Left forelimb (tissue), 1 donor: ENCODE data around the gene HGS.

Experiments
- DNase-seq: peaks from one replicate; pipeline ENCODE4 v3.0.0-alpha.2; 2018; ENCODE audit warnings: low spot score

The HGS gene, protein sequence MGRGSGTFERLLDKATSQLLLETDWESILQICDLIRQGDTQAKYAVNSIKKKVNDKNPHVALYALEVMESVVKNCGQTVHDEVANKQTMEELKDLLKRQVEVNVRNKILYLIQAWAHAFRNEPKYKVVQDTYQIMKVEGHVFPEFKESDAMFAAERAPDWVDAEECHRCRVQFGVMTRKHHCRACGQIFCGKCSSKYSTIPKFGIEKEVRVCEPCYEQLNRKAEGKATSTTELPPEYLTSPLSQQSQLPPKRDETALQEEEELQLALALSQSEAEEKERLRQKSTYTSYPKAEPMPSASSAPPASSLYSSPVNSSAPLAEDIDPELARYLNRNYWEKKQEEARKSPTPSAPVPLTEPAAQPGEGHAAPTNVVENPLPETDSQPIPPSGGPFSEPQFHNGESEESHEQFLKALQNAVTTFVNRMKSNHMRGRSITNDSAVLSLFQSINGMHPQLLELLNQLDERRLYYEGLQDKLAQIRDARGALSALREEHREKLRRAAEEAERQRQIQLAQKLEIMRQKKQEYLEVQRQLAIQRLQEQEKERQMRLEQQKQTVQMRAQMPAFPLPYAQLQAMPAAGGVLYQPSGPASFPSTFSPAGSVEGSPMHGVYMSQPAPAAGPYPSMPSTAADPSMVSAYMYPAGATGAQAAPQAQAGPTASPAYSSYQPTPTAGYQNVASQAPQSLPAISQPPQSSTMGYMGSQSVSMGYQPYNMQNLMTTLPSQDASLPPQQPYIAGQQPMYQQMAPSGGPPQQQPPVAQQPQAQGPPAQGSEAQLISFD

DNA sequence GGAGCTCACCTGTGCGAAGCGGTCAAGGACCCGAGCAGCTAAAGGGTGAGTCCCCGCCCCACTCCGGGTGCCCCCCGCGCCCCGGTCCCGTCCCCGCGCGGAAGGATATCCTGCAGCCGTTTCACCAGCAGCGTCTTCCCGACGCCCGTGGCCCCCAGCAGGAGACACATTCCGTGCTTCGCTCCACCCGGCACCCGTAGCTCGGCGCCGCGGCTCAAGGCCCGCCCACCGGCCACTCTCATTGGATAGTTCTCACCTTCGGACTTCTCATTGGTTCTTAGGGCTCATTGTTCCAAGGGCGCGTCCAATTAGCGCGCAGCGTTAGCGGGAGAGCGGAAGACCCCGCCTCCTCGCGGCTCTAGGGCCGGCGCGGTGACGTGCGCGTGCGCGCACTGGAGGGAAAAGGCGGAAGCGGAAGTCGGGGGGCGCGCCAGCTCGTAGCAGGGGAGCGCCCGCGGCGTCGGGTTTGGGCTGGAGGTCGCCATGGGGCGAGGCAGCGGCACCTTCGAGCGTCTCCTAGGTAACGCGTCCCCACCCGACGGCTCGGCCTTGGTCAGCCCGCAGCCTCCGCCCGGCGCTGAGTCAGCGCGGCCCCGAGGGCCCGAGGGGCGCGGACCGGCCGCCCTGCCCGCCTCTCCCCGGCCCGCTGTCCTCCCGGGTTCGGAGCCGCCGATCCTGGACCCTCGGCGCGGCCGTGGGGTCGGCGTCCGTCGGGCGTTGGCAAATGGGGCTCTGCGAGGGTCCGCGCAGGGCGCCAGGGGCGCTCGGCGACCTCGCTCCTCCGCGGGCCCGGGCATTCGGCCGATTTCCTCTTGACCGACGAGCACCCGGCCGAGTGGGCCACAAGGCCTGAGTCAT, at the start of gene HGS, which contains the start of gene ARL16:
Gene HGS (plus strand): TSS at position 428 of the 858 bp plus-strand sequence. CDS start 56 bp downstream, at position 484.
Gene ARL16 (minus strand): TSS at position 214 of the 858 bp plus-strand sequence. CDS start 44 bp downstream, at position 170.
- DNase-seq: peak; percentile 99

DNA sequence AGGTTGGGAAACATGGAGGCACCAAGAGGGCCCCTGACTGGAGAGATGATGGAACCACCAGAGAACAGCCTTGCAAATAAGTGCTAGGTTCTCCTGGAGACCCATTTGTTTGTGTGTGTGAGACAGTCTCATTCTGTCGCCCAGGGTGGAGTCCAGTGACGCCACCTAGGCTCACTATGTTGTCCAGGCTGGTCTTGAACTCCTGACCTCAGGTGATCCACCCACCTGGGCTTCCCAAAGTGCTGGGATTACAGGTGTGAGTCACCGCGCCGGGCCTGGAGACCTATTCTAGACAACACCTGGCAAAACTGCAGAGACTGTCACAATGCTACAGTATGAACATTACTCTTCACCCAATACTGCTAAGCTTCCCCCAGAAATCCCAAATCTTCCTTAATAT, 48.4 kb upstream of the HGS start:
- no peak for DNase-seq

DNA sequence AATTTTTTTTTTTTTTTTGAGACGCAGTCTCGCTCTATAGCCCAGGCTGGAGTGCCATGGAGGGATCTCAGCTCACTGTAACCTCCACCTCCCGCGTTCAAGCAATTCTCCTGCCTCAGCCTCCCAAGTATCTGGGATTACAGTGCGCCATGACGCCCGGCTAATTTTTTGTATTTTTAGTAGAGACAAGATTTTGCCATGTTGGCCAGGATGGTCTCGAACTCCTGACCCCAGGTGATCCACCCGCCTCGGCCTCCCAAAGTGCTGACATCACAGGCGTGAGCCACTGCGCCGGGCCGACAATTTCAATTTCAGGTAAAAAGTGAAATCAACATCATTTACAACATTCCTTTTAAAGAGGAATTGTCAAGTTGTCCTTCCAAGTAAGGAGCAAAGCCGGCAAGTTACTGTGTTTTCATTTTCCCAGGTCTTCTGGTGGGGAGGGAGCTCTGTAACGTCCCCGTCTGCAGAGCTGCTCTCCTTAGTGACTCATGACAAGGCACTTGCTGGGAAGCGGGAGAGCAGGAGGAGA, 47.8 kb upstream of the HGS start:
- DNase-seq: no peak

DNA sequence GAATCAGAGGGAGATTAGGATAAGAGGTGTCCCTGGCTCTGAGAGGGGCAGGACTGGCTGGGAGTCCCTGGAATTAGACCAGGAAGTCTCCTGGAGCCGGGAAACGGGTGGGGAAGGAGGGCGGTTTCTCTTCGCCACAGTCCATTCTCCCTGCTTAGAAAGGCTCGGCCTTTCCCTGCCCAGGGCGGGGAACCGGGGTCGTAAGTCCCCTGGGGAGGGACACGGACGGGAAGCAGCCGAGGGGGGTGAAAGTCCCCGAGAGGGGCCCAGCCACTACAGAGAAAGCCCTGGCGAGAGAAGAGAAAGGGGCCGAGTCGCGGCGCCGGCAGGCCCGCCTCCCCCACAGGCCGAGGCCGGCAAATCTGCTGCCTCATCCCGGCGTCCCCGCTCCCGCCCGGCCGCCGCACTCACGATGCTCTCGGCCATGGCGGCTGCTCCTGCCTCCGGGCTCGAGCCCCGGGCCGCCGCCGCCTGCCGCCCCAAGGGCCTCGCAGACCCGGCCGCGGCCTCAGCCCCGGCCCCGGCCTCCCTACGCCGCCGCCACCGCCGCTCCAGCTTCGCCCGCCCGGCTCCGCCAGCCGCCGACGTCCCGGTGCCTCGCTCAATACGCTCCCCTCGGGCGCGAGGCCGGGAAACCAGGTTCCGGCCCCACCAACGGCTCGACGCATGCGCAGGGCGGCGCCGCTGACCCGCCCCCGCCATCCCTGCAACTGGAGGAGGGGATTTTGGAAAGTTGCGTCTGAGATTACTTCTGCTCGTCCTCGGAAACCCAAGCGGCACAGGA, 47.1 kb upstream of the HGS start, which contains the start of the genes NPLOC4 and TSPAN10:
Gene NPLOC4 (minus strand): TSS at position 608 of the 784 bp plus-strand sequence. CDS start 182 bp downstream, at position 426.
Gene TSPAN10 (plus strand): TSS at position 692 of the 784 bp plus-strand sequence. CDS start 5,217 bp downstream, outside the sequence.
- peak; percentile 94 for DNase-seq

DNA sequence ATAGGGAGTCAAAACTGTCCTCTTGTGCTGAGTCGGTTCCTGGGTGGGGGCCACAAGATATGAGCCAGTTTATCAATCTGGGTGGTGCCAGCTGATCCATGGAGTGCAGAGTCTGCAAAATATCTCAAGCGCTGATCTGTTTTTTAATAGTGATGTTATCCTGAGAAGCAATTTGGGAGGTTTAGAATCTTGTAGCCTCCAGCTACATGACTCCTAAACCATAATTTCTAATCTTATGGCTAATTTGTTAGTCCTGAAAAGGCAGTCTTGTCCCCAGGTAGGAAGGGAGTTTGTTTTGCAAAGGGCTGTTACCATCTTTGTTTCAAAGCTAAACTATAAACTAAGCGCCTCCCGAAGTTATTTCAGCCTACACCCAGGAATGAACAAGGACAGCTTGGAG, 45.1 kb upstream of the HGS start:
- no peak for DNase-seq

DNA sequence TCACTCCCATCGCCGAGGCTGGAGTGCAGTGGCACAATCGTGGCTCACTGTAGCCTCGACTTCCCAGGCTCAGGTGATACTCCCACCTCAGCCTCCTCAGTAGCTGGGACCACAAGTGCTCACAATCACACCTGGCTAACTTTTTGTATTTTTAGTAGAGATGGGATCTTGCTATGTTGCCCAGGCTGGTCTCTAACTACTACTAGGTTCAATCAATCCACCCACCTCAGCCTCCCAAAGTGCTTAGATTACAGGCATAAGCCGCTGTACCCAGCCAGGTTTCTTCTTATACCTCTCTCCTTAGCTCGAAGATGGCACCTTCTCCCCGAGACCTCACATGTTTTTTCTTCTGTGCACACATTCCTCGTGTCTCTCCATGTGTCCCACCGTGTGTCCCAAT, 43.8 kb upstream of the HGS start:
- DNase-seq: no peak

DNA sequence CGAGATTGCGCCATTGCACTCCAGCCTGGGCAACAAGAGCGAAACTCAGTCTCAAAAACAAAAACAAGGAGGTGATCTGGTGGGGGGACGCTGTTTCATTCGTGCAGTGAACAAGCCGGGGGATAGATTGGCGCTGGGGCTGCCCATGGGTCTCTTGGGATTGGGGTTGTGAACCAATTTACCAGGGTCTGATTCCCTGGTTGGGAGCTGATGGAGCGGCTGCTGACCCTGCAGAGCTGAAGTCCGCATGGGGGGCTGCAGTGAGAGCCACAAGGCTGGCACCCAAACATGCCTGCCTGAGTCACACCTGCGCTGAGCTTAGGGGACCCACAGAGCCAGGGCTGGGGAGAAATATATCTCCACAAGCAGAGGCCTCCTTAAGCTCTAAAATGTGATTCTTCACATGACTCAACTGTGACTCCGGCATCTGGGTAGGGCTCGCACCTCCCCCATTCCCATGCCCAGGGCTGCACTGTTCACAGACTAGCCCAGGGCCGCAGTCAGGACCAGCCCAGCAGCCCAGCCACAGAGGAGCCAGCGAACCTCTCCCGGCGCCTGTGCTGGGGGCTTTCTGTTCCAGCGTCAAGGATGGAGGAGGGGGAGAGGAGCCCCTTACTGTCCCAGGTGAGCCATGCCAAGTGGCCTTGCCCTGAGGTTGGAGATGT, 41.9 kb upstream of the HGS start:
- no peak for DNase-seq

DNA sequence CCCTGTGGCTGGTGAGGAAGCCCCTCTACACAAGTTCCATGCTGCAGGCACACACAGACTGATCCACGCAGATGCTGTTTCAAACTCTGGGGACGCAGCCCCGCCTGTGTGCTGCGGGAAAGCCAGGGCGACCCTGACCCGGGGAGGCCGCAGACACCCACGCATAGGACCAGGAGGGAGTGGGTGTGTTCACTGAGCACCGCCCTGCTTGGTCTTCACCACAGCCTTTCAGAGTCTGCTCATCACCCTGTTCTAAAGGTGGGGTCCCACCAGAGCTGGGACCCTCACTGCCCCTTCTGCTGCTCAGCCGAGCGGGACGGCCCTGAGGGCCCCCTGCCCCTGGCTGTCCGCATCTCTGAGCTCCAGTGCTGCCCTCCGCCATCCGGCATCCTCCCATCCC, 39.3 kb upstream of the HGS start:
- DNase-seq: no peak

DNA sequence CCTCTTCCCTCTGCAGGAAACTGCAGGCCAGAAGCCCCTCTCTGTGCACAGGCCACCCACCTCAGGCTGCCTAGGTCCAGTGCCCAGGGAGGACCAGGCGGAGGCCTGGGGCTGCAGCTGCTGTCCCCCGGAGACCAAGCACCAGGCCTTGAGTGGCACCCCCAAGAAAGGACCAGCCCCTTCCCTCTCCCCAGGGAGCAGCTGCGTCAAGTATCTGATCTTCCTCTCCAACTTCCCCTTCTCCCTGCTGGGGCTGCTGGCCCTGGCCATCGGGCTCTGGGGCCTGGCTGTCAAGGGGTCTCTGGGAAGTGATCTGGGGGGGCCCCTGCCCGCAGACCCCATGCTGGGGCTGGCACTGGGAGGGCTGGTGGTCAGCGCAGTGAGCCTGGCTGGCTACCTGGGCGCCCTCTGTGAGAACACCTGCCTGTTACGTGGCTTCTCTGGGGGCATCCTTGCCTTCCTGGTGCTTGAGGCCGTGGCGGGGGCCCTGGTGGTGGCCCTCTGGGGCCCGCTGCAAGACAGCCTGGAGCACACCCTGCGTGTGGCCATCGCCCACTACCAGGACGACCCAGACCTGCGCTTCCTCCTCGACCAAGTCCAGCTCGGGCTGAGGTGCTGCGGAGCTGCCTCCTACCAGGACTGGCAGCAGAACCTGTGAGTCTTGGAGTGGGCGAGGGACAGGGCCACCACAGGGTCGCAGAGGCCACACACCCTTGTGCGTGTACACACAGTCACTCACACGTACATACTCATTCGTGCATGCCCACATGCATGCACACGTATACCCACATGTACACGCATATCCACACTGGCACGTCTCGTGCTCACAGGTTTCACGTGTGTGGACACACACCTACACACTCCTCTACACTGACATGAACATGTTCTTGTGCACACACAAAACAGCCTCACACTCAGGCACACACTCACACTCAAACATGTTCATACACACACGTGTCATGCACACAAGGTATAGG, 38.5 kb upstream of the HGS start:
- no peak for DNase-seq

DNA sequence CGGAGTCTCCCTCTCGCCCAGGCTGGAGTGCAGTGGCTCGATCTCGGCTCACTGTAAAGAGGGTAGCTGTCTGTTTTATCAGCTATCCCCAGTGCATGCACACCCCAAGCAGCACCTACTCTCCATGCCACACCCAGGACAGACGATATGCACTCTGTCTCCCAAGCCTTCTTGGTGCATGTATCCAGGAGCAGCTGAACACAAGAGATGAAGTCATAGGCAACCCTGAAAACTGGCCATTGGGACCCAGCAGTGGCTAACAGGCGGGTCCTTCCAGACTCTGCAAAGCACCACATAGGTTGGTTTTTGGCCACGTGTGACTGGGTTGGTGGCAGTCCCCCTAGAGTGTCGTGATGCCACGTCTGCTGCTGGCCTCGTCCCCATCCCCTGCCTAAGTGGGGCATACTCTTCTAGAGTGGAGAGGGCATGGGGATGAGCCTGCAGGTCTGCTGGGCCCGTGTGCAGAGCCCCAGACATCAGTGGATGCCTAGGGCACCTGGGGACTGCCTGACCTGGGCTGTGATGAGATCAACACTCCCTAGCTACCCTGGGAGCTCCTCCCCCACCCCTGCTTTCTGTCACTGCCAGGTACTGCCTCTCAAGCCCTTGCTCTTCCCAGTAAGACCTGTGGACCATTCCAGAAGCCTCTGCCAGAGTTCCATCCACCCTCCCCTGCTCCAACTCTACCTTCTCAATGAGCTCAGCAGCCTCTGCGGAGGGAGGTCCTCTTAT, 36.8 kb upstream of the HGS start:
- DNase-seq: no peak

DNA sequence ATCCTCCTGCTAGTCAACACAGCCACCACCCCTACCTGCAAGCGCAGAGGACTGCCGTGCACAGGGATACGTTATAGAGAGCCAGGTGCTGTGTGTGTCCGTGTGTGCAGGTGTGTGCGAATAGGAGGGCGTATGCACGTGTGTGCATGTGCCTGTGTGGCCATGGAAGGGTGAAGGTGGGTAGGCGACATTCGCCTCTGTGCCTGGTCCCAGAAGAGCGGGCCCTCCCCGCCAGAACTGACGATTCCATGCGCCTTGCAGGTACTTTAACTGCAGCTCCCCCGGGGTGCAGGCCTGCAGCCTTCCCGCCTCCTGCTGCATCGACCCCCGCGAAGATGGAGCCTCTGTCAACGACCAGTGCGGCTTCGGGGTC, 36.2 kb upstream of the HGS start:
- DNase-seq: no peak

DNA sequence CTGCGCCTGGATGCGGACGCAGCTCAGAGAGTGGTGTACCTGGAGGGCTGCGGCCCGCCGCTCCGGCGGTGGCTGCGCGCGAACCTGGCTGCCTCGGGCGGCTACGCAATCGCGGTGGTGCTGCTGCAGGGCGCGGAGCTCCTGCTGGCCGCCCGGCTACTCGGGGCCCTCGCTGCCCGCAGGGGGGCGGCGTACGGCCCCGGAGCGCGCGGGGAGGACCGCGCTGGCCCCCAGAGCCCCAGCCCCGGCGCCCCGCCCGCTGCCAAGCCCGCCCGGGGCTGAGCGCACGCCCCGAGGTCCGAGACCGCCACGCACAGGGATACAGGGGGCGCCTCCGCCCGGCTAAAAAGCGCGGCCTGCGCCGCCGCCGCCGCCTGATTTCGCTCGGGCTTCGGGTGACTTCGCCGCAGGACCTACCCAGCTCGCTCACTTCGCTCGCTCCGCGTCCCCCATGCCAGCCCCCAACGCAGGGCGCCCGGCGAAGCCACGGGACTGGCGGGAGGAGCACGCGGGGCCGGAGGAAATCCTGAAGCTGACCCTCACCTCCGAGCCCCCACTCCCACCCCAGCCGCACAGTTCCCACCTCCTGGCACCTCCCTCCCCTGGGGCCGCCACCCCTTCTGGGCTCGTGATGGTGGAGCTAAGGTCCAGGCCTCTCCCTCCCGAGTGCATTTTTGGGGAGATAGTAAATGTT, 35.7 kb upstream of the HGS start:
- DNase-seq: no peak

DNA sequence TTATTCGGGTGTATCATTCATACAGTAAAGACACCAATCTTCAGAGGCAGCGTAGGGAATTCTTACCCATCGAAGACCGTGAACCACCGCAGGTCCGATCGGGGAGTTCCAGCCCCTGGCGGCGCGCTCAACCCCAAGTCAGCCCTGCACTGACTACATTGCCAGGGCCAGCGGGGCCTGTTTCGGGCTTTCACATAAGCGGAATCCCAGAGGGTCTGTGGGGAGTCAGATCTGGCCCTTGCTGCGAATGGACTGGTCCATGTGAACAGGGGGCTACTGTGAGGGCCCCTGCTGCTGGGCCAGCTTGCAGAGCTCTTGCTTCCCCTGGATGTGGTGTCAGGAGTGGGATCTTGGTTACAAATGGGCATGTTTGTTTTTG, 35.1 kb upstream of the HGS start:
- DNase-seq: no peak

DNA sequence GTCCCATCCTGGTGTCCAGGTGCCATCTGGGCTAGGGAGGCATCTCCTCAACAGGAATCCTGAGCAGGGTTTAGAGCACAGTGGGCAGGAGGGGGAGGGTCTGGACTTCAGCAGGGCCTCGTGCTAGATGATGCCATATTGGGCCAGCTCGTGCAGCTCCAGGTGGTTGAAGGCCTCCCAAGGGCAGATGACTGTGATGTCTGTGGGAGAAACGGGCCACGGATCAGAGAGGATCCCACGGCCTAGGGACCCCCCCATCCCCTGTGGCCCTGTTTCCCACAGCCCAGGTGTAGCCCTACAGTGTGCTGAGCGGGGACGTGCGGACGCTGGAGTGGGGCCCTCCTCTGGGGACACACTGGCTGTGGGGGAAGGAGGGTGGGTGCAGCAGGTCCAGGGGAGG, 32.9 kb upstream of the HGS start:
- DNase-seq: no peak

DNA sequence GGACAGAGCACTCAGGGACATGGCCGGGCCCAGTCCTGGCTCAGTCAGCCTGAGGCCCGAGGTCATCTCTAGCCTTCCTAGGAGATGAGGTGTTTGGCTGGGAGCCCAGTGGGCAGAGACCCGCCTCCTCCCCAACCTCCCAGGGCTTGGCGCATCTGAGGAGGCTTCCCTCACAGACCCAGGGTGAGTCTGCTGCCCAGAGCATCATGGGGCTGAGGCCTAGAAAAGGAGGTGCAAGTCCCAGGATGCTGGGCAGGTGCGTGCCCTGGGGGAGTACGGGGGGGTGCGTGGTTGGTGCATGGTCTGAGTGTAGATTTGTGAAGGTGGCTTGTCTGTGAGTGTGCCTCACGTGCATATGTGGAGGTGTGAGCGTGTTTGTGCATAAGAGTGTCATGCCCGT, 32.1 kb upstream of the HGS start:
- DNase-seq: no peak

DNA sequence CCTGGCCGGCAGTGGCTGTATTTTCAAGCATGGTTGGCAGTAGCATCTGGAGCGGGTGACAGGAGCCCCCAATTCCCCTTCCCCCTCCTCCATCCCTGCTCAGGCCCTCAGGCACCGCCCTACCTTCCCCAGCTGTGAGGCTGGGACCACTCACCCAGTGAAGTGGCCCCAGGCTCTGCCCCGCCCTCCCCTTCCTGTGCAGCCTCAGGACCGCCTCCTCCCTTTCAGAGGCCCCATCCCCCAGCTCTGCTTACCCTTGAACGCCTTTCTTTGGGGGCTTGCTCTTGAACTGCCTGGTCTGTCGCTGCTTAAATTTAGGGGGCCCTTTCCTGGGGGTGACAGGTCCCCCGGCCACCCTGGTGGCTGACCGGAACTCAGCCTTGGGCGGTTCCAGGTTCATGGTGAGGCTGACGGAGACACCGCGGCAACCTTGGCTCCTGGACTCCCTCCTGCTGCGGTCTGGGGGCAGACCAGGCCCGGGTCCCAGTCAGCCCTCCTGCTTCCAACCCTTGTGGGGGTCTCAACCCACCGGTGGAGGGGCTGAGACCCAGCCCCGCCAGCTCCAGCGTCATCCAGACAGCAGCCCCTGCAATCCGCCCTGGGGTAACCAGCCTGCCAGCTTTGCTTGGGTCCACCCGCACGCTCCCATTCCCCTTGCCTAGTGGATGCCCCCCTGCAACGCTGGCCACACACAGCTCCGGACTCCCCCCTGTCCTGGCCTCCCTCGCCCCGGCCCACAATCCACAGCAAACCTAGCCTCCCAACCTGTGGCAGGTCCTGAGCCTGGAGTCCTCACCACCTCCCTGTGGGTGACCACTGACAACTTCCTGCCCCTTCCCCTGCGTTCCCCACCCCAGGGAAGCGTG, 30.7 kb upstream of the HGS start:
- no peak for DNase-seq
